Inferior parietal cortex (tissue), 1 donor: ENCODE measurements around the gene LORICRIN.

Source experiments
- DNase-seq: peaks from one replicate; pipeline ENCODE4 v3.0.0-alpha.2; 2016; ENCODE audit errors: extremely low spot score

The LORICRIN gene

GRCh38 chr1:153302308-153302707 lies 42.8 kb downstream of the LORICRIN start:
- no peak for DNase-seq

DNA sequence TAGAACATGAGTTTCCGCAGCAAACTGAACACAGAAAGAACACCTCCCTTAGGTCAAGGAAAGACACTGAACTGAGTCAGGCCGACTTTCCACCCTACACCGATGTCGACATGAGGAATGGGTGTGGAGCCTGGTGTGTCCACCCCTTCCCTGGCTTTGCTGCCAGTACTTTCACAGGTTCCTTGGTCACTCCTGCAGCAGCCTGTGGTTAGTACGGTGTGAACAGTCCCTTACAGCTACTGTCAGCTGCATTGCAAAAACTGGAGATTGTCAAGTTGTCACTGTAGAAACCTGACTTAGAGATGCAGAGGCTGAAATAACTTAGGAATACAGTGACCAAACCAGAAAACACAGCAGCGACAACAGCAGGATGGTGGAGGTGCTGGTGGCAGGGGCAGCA lies 46.2 kb downstream of the LORICRIN start:
- DNase-seq: no peak

GRCh38 chr1:153306303-153307220 lies 47.1 kb downstream of the LORICRIN start:
- DNase-seq: no peak

DNA sequence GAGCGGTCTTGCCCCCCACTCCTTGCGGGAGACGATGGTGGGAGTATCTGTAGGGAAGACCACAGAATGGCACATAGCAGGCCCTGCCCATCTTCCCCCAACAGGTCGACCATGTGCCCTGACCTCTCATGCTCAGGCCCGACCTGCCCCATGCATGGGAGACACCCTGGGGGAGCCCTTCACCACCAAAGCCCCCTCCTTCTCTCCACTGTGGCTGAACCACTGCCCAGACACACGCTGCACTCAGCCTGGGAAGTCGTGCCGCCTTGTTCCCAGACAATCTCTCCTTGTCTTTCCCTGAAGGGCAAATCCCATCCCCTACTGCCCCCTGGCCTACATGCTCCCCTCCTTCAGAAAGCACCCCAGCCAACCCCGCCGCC lies 47.7 kb downstream of the LORICRIN start:
- no peak for DNase-seq

DNA sequence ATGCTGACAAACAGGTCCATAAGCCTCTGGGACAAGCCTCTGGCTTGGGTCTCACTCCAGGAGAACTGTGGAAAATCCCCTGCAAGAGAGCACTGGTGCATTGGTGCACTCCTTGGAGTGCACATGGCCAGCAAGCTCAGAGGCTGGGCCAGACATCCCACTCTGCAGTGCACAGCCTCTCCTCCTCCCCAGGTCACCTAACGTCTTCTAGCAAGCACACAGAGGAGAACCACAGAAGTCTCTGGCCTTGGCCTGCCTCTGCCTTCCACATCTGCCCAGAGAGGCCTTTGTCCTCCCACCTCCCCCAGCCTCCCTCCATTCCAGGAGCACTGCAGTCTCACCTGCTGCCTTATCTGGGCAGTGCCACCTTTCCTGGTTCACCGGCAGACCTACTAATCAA lies 49.1 kb downstream of the LORICRIN start:
- DNase-seq: no peak

DNA sequence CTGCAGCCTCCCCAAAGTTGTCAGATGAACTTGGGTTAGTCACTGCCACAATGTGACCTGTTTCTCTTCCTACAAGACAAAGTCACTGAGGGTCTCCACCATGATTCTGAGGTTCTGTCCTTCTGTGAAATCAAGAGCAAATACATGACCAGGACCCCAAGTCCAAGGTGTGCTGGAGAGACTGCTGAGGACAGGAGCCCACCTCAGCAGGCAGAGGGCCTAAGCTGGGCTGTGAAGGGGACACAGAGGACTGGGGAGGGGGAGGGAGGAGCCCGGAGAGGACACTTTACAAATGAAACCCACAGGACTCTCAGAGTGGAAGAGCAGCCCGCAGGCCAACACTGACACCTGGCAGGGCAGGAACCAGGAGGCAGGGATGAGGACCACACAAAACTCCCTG lies 50.0 kb downstream of the LORICRIN start:
- no peak for DNase-seq

DNA sequence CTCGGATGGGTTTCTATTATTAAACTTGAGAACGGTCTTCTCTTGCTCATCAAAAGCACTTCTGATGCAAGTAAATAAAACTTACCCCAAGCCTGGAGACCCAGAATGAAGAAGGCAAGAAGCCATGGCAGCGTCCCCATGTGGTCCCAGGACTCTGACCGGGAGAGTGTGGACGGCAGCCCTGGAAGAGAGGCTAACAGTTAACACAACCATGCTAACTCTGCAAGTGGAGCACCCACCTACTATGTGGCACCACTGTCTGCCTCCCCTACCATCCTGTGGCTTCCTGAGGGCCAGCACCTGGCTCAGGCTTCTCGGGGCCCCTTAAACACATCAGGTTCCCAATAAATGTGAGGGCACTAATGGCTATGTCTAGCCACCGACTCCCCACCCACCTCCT lies 51.0 kb downstream of the LORICRIN start:
- no peak for DNase-seq
